GM19025 (cell line): ENCODE measurements around the gene DTX4.
"Not testable (repeated sequence)": the region's sequence is repeated elsewhere in the genome, so short reads cannot be mapped to it uniquely, and the experiment has no call there.

Source experiments
- ATAC-seq: cut with Tn5 transposase; IDR thresholded peaks from one replicate; pipeline ENCODE4 v1.9.1; 2021; ENCODE audit warnings: mild to moderate bottlenecking, low read depth, moderate library complexity; ENCODE audit not compliant: unreplicated experiment

DTX4 gene

GRCh38 chr11:59171508-59172322, at the start of gene DTX4:
DTX4 (plus strand) TSS chr11:59172132; CDS start chr11:59172596, 464 bp downstream.
- ATAC-seq, result peak; percentile 62

- ATAC-seq, result peak; percentile 96
These were observed 36.1 kb upstream of the DTX4 start for GRCh38 chr11:59135648-59136461.

GRCh38 chr11:59136551-59136950, 35.4 kb upstream of the DTX4 start:
- not testable (repeated sequence) for ATAC-seq

- ATAC-seq, result no peak
These were observed 34.7 kb upstream of the DTX4 start for GRCh38 chr11:59137190-59137589.

- ATAC-seq, result no peak
These were observed 33.3 kb upstream of the DTX4 start for GRCh38 chr11:59138643-59139042.

- ATAC-seq, result no peak
These were observed 30.7 kb upstream of the DTX4 start for GRCh38 chr11:59141191-59141590.

GRCh38 chr11:59141673-59142460, 30.1 kb upstream of the DTX4 start:
- no peak for ATAC-seq

- peak; percentile 75 for ATAC-seq
These were observed 29.1 kb upstream of the DTX4 start, which contains the start of gene FAM111A for GRCh38 chr11:59142530-59143507. FAM111A (plus strand) TSS chr11:59142856; CDS start chr11:59148873, 6,017 bp downstream.

GRCh38 chr11:59144096-59144495, 27.8 kb upstream of the DTX4 start:
- no peak for ATAC-seq

- ATAC-seq, result peak; percentile 50
These were observed 27.2 kb upstream of the DTX4 start for GRCh38 chr11:59144579-59145345.

- no peak for ATAC-seq
These were observed 26.4 kb upstream of the DTX4 start for GRCh38 chr11:59145534-59145933.

- peak; percentile 29 for ATAC-seq
These were observed 20.2 kb upstream of the DTX4 start for GRCh38 chr11:59151761-59152160.

- ATAC-seq, result peak; percentile 78
These were observed 19.5 kb upstream of the DTX4 start for GRCh38 chr11:59152312-59152951.

- no peak for ATAC-seq
These were observed 17.3 kb upstream of the DTX4 start for GRCh38 chr11:59154610-59155009.

- no peak for ATAC-seq
These were observed 14.5 kb upstream of the DTX4 start for GRCh38 chr11:59157433-59157832.

GRCh38 chr11:59158206-59159068, 13.5 kb upstream of the DTX4 start:
- peak; percentile 92 for ATAC-seq

- no peak for ATAC-seq
These were observed 7.9 kb upstream of the DTX4 start for GRCh38 chr11:59164028-59164427.
